T-helper 17 cell (primary cell): ENCODE data around the gene HIVEP3. TPM values are rescaled to one million over a fixed set of nuclear protein-coding genes. Genes with fewer than 3 reads are reported as not detected.

Experiments used
- ATAC-seq: fragments of 150-1000 bp; cut with Tn5 transposase; 2 replicates; pipeline ENCODE4 v1.10.0; 2021; ENCODE audit warnings: mild to moderate bottlenecking, moderate library complexity
- DNase-seq, 3 donors: peaks; one replicate each; pipeline versions ENCODE4 v3.0.0 to v3.0.0-alpha.2; 2020 to 2021
- H3K9me3 ChIP-seq: one replicate; pipeline ENCODE4 v1.7.0; 2013; ENCODE audit warnings: low read length, mild to moderate bottlenecking; ENCODE audit not compliant: control insufficient read depth, poor library complexity, severe bottlenecking
- H3K27ac Mint-ChIP-seq: one replicate; pipeline ENCODE4 v1.8.0; 2022; ENCODE audit warnings: mild to moderate bottlenecking, moderate library complexity, mixed read lengths
- H3K27me3 Mint-ChIP-seq: one replicate; pipeline ENCODE4 v1.8.0; 2022; ENCODE audit warnings: mixed read lengths
- H3K36me3 Mint-ChIP-seq: one replicate; pipeline ENCODE4 v1.8.0; 2022; ENCODE audit warnings: low read depth, mixed read lengths
- H3K4me1 Mint-ChIP-seq: one replicate; pipeline ENCODE4 v1.8.0; 2022; ENCODE audit warnings: mild to moderate bottlenecking, mixed read lengths
- H3K4me3 Mint-ChIP-seq: one replicate; pipeline ENCODE4 v1.8.0; 2022; ENCODE audit warnings: mild to moderate bottlenecking, moderate library complexity, mixed read lengths
- total RNA-seq, 4 donors: library from RNA in 2 of 4; stranded (reverse) in 2 of 4; gene quantifications; one replicate each; pipeline ENCODE4 v1.2.3 and lab custom pipeline; 2022 to 2026

The HIVEP3 gene
- total RNA-seq, 2 donors from 2014 or later, result 11.1 to 13.9 TPM

DNA sequence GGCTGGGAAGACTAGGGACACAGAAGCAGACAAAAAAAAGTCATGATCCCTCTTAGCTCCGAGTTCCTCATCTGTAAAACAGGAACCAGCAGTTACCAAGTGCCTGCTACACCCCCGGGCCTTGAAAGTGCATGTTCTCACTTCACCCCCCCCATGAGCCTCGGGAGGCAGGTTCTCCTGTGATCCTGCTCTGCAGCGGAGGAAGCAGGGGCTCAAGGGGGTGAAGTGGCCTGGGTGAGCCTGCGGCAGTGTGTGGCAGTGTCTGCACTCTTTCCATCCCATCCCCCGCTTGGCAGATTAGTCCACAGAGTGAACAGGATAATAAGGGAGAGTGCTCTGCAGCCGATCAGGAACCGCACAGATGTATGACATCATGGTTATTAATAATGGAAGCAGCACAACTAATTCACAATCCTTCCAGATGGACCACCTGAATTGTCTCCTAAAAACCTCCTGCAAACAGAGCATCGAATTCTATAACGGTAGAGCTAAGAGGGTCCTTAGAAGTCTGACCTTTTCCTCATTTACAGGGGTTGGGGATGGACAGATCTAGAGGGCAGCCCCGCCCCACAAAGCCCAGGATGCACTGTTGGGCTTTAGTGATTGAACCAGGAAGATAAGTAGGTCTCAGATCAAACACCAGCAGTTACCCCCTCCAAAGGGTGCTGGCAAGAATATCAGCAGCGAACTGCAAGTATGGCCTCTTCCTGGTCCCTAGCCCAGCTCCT lies 260.1 kb downstream of the HIVEP3 start:
- ATAC-seq (no peak), DNase-seq (no peak)
- H3K27me3 Mint-ChIP-seq, result peaks cover 5% of the 10 kb centered on the region
- no peak overlapping the region for H3K27ac Mint-ChIP-seq
- H3K4me1 Mint-ChIP-seq, result peaks cover 38% of the 10 kb centered on the region
- H3K36me3 Mint-ChIP-seq, result peaks cover 3% of the 10 kb centered on the region
- no peak overlapping the region for H3K4me3 Mint-ChIP-seq
- no peaks in the 10 kb centered on the region for H3K9me3 ChIP-seq

GRCh38 chr1:41657679-41658295 lies 260.9 kb downstream of the HIVEP3 start:
- H3K27ac Mint-ChIP-seq, result no peak overlapping the region
- peaks cover 3% of the 10 kb centered on the region for H3K36me3 Mint-ChIP-seq
- no peaks in the 10 kb centered on the region for H3K9me3 ChIP-seq
- ATAC-seq, result no peak
- peaks cover 5% of the 10 kb centered on the region for H3K27me3 Mint-ChIP-seq
- H3K4me3 Mint-ChIP-seq, result no peak overlapping the region
- H3K4me1 Mint-ChIP-seq, result peaks cover 38% of the 10 kb centered on the region
- no peak for DNase-seq

DNA sequence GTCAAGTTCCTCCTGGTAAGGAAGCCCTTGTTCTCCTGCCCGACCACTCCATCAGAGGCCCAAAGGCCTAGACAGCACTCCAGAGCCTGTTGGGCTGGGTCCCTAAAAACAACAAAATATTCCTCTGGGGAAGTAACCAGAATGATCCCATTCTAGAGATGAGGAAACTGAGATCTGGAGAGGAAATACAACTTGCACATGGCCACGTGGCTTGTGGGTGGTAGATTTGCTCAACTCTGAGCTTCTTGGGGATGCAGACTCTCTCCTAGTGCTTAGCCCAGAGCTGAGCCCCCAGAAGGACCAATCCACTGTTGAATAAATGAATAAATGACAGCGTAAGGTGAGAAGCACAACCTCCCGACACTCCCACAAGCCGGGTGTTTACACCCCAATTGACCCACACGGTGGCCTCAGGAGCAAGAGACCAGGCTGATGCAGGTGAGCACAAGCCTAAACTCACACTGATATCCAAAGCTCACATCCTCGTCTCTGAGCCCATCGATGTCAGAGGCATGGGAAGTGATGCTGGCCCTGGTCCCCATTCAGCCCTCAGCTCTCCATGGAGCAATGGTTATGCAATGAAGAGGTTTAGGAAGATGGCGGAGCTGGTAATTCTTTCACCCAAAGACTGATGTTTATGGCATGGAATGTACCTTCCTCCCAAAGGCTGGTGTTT lies 261.8 kb downstream of the HIVEP3 start:
- peaks cover 3% of the 10 kb centered on the region for H3K36me3 Mint-ChIP-seq

DNA sequence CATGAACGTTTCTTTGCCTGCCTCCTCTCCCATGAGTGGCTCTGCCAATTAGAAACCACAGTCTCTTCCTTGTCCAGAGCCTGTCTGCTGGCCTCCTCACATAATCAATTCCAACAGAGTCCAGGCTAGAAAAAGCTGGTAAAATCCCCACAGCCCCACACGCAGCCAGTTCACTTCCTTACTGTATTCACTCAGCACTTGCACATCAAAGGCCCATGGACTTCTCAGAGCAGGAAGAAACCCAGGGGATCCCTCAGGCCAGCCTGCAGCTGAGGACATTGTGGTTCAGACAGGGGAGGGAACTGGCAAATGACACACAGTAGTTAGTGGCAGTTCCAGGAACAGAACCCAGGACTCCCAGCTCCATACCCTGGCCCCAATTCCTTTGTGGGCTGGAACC lies 262.7 kb downstream of the HIVEP3 start:
- no peaks in the 10 kb centered on the region for H3K9me3 ChIP-seq
- peak overlapping the region; percentile 6 for H3K27ac Mint-ChIP-seq
- peaks cover 3% of the 10 kb centered on the region for H3K36me3 Mint-ChIP-seq
- ATAC-seq (no peak), DNase-seq (no peak)
- H3K27me3 Mint-ChIP-seq, result peaks cover 5% of the 10 kb centered on the region
- peaks cover 35% of the 10 kb centered on the region for H3K4me1 Mint-ChIP-seq
- peak overlapping the region; percentile 9 for H3K4me3 Mint-ChIP-seq

More for the DNA sequence above, 261.8 kb downstream of the HIVEP3 start:
- ATAC-seq, result no peak
- Mint-ChIP-seq H3K4me1 (peaks cover 41% of the 10 kb centered on the region), H3K27ac (no peak overlapping the region), H3K27me3 (peaks cover 5% of the 10 kb centered on the region), H3K4me3 (no peak overlapping the region)
- DNase-seq, result no peak
- no peaks in the 10 kb centered on the region for H3K9me3 ChIP-seq

DNA sequence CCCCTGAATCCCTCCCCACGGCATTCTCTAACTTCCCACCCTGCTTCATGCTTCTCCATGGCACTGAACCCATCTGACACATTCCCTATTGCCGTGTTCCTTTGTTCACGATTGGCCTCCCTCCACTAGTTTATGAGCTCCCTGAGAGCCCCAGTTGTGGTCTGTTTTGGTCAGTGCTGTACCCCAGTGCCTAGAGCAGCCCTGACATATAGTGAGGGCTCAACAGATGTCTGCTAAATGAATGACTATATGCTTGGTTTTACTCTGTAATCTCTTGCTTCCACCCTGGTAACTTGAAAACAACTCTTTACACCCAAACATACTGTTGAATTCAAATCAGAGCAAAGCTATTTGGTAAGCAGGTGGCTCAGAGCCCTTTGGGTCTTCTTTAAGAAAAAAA lies 263.1 kb downstream of the HIVEP3 start:
- Mint-ChIP-seq H3K4me1 (peaks cover 34% of the 10 kb centered on the region), H3K27ac (no peak overlapping the region), H3K4me3 (no peak overlapping the region), H3K36me3 (peaks cover 3% of the 10 kb centered on the region), H3K27me3 (peaks cover 5% of the 10 kb centered on the region)
- no peaks in the 10 kb centered on the region for H3K9me3 ChIP-seq
- DNase-seq (no peak), ATAC-seq (no peak)

DNA sequence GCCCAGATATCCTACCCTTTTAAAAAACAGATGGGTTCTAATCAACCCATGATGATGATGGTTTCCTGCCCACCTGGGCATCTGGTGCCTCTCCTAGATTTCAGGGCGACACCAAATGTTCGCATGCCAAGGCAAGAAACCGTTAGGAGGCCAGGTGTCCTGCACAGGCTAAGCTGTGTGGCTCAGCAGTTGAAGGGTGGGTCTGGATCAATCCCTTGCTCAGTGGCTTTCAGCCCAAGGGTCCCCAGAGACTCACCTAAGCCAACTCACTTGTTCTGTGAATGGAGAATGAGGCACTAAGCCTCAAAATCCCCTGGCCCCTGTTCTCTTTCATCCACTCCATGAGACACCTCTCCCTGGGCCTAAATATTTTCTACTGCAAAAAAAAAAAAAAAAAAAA lies 265.1 kb downstream of the HIVEP3 start:
- H3K9me3 ChIP-seq, result no peaks in the 10 kb centered on the region
- no peaks in the 10 kb centered on the region for H3K36me3 Mint-ChIP-seq
- no peak overlapping the region for H3K4me3 Mint-ChIP-seq
- H3K4me1 Mint-ChIP-seq, result peaks cover 32% of the 10 kb centered on the region
- H3K27me3 Mint-ChIP-seq, result no peaks in the 10 kb centered on the region
- H3K27ac Mint-ChIP-seq, result peak overlapping the region; percentile 4
- DNase-seq (no peak), ATAC-seq (no peak)

DNA sequence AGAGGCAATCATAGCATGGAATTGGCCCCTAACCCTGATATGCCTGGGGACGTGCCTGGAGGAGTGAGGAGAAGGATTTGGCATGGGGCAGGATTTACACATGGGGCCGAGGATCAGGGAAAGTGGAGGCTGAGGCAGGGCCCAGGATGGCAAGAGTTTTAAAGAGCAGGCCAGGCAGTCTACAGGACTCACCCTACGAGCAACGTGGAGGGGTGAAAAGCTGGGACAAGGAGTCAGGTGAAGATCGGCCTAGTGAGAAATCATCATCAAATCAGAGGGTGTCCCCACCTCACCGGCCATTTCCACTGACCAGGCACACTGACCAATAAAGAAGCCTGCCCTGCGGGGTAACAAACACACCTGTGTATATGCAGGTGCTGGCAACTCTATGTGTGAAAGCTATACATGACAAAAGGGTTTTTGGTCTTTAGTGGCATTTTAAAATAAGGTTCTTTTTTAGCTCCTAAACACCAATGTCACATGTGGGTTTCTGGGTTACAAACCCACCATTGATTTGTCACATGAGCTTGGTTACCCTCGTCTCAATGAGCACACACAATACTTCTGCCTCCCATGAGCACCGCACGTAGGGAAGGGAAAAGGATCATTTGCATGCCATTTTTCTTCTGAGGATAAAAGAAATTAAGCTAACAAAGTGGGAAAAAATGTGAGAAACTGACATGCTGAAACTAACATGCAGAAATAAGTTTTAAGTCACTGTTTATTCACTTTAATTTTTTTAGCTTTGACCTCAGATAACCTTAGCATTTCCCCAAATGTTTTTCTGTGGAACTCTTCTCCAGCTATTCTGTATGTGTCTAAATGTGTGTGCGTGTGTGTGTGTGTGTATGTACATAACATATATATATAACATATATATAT lies 266.1 kb downstream of the HIVEP3 start:
- H3K4me1 Mint-ChIP-seq, result peaks cover 32% of the 10 kb centered on the region
- H3K27ac Mint-ChIP-seq, result no peak overlapping the region
- peak overlapping the region; percentile 49 for H3K4me3 Mint-ChIP-seq
- no peaks in the 10 kb centered on the region for H3K27me3 Mint-ChIP-seq
- H3K36me3 Mint-ChIP-seq, result no peaks in the 10 kb centered on the region
- ATAC-seq (no peak), DNase-seq (no peak)
- no peaks in the 10 kb centered on the region for H3K9me3 ChIP-seq

DNA sequence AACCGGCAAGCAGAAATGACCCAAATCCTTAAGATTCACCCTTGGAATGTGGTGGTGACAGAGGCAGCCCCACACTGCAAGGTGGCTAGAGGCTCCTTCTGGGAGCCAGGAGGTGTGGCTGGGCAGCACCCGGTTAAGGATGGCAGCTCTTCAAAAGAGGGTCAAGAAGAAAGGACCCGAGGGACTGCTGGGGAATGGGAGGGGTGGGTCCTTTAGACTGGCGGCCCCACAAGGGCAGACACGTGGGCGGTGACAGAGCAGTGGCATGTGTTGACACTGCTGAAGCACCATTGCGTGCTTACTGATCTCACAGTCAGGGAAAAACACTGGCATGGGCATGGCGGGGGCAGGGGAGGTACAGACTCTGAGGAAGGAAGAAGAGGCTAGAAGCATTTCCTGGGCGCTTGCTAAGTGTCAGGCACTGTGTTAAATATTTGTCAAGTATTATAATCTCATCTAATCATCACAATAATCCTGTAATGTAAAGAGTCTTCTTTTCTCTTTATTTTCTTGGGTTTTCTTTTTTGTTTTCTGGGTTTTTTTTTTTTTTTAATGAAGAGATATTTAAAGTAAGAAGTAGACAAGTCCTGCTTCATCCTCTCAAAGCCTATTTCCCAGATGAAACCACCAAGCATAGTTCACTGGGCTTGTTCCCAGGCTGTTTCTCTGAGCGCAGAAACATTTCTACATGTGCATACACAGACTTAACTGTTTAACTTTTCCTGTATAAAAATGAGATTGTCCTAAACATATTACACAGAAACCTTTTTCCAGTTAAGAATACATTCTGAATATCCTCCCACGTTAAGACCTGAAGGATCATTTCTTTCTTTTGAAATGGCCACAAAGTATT lies 268.5 kb downstream of the HIVEP3 start:
- H3K9me3 ChIP-seq, result no peaks in the 10 kb centered on the region
- Mint-ChIP-seq H3K27me3 (no peaks in the 10 kb centered on the region), H3K27ac (peak overlapping the region; percentile 84), H3K4me3 (no peak overlapping the region), H3K4me1 (peaks cover 30% of the 10 kb centered on the region), H3K36me3 (peaks cover 2% of the 10 kb centered on the region)
- DNase-seq (no peak), ATAC-seq (peak; percentile 65)

DNA sequence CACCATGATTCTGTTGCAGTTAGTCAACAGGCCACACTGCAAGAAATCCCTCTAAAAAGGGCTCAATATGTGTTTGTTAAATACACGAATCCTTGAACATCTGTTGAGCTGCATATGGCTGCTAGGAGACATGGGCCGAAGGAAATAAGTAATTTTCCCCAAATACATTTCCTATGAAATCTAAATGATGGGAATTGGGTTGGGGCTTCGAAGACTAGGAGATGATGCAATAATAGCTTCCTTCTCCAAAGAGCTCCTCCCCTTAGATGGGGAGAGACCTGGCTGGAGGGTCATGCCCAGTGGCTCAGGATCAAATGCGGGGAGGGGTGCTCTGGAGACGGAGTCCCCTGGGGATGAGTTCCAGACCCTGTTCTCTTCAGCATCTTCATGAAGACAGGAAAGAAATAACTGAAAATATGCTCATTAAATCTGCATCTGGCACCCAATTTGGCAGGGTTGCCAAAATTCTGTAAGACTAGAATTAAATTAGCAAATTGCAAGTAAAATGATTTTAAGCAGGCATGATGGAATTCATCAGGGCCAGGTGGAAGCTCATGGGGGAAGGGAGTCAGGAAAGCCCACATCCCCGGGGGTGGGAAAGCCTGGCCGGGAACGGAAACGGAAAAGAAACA lies 269.2 kb downstream of the HIVEP3 start:
- no peak for DNase-seq
- Mint-ChIP-seq H3K27me3 (no peaks in the 10 kb centered on the region), H3K27ac (no peak overlapping the region), H3K4me1 (peaks cover 30% of the 10 kb centered on the region), H3K36me3 (peaks cover 2% of the 10 kb centered on the region), H3K4me3 (no peak overlapping the region)
- no peak for ATAC-seq
- H3K9me3 ChIP-seq, result no peaks in the 10 kb centered on the region

GRCh38 chr1:41648844-41649243 lies 269.9 kb downstream of the HIVEP3 start:
- Mint-ChIP-seq H3K36me3 (peaks cover 2% of the 10 kb centered on the region), H3K27me3 (no peaks in the 10 kb centered on the region), H3K27ac (no peak overlapping the region), H3K4me3 (no peak overlapping the region), H3K4me1 (peaks cover 30% of the 10 kb centered on the region)
- no peaks in the 10 kb centered on the region for H3K9me3 ChIP-seq
- DNase-seq (no peak), ATAC-seq (no peak)

- ATAC-seq (no peak), DNase-seq (no peak)
- Mint-ChIP-seq H3K27me3 (no peaks in the 10 kb centered on the region), H3K4me1 (peaks cover 30% of the 10 kb centered on the region), H3K36me3 (peaks cover 2% of the 10 kb centered on the region), H3K4me3 (no peak overlapping the region), H3K27ac (no peak overlapping the region)
- no peaks in the 10 kb centered on the region for H3K9me3 ChIP-seq
Observed at GRCh38 chr1:41648230-41648629, 270.5 kb downstream of the HIVEP3 start.
